WERI-Rb-1 (cell line): Measurements from ENCODE around the gene SLC43A1.

ENCODE experiments used
- DNase-seq: peaks from one replicate; pipeline ENCODE4 v3.0.0-alpha.2; 2020
- H3K27ac ChIP-seq: fragments of 250-450 bp; sonication (Bioruptor Pico); 2 replicates; pipeline ENCODE4 v1.5.1; 2020; ENCODE audit warnings: mild to moderate bottlenecking, moderate library complexity
- H3K27me3 ChIP-seq: fragments of 250-450 bp; sonication (Bioruptor Pico); 2 replicates; pipeline ENCODE4 v1.5.1; 2021; ENCODE audit warnings: mild to moderate bottlenecking, low read depth, moderate library complexity; ENCODE audit not compliant: insufficient read depth, severe bottlenecking
- H3K36me3 ChIP-seq: fragments of 250-450 bp; sonication (Bioruptor Pico); 2 replicates; pipeline ENCODE4 v1.5.1; 2020; ENCODE audit warnings: mild to moderate bottlenecking, moderate library complexity
- H3K4me3 ChIP-seq: 2 replicates; pipeline ENCODE4 v1.5.1; 2011; ENCODE audit warnings: low read depth, mild to moderate bottlenecking, control low read depth, low read length
- H3K9me3 ChIP-seq: fragments of 250-450 bp; sonication (Bioruptor Pico); 2 replicates; pipeline ENCODE4 v1.5.1; 2021; ENCODE audit warnings: mild to moderate bottlenecking, moderate library complexity; ENCODE audit not compliant: severe bottlenecking
- CTCF ChIP-seq: IDR thresholded peaks from 2 replicates; pipeline ENCODE4 v1.5.1; 2011; ENCODE audit warnings: low read depth, mild to moderate bottlenecking, control low read depth, inconsistent platforms, low read length

SLC43A1 gene

GRCh38 chr11:57481915-57482781 is 33.4 kb downstream of the SLC43A1 start:
- no peak for TF ChIP-seq CTCF

GRCh38 chr11:57481315-57481714 is 34.2 kb downstream of the SLC43A1 start:
- no peak overlapping the region for H3K4me3 ChIP-seq
- H3K27me3 ChIP-seq = peaks cover 27% of the 10 kb centered on the region
- DNase-seq = no peak
- no peak for TF ChIP-seq CTCF
- no peaks in the 10 kb centered on the region for H3K36me3 ChIP-seq
- H3K9me3 ChIP-seq = no peaks in the 10 kb centered on the region
- H3K27ac ChIP-seq = no peak overlapping the region

More at GRCh38 chr11:57481915-57482781, 33.4 kb downstream of the SLC43A1 start:
- Histone ChIP-seq H3K9me3 (no peaks in the 10 kb centered on the region), H3K27ac (peak overlapping the region; percentile 31; the same call in 1 of the 2 replicates), H3K36me3 (no peaks in the 10 kb centered on the region), H3K27me3 (peaks cover 21% of the 10 kb centered on the region), H3K4me3 (peak overlapping the region; percentile 65)
- no peak for DNase-seq

- Histone ChIP-seq H3K9me3 (no peaks in the 10 kb centered on the region), H3K27ac (no peak overlapping the region), H3K4me3 (no peak overlapping the region), H3K27me3 (peaks cover 33% of the 10 kb centered on the region), H3K36me3 (no peaks in the 10 kb centered on the region)
- DNase-seq = peak; percentile 96
- TF ChIP-seq CTCF = peak; percentile 80
These were observed 34.9 kb downstream of the SLC43A1 start for GRCh38 chr11:57480409-57481137.

- H3K4me3 ChIP-seq = no peak overlapping the region
- peaks cover 40% of the 10 kb centered on the region for H3K27me3 ChIP-seq
- H3K9me3 ChIP-seq = no peaks in the 10 kb centered on the region
- TF ChIP-seq CTCF = no peak
- H3K36me3 ChIP-seq = no peaks in the 10 kb centered on the region
- no peak for DNase-seq
- no peak overlapping the region for H3K27ac ChIP-seq
These were observed 35.6 kb downstream of the SLC43A1 start for GRCh38 chr11:57479911-57480310.

- Histone ChIP-seq H3K36me3 (no peaks in the 10 kb centered on the region), H3K9me3 (no peaks in the 10 kb centered on the region), H3K27me3 (peaks cover 43% of the 10 kb centered on the region), H3K4me3 (no peak overlapping the region), H3K27ac (no peak overlapping the region)
- DNase-seq = no peak
- TF ChIP-seq CTCF = no peak
These were observed 36.4 kb downstream of the SLC43A1 start for GRCh38 chr11:57479021-57479663.
